Fibroblast of skin of left quadriceps (primary cell): ENCODE data around the gene LIM2.
"Not testable (repeated sequence)": the region's sequence is repeated elsewhere in the genome, so short reads cannot be mapped to it uniquely, and the experiment has no call there.

ENCODE experiments used
- DNase-seq, 2 experiments: peaks; one replicate each; pipeline ENCODE4 v3.0.0-alpha.2; 2013; ENCODE audit warnings: low read depth in 2 of 2

The LIM2 gene, protein sequence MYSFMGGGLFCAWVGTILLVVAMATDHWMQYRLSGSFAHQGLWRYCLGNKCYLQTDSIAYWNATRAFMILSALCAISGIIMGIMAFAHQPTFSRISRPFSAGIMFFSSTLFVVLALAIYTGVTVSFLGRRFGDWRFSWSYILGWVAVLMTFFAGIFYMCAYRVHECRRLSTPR

DNA sequence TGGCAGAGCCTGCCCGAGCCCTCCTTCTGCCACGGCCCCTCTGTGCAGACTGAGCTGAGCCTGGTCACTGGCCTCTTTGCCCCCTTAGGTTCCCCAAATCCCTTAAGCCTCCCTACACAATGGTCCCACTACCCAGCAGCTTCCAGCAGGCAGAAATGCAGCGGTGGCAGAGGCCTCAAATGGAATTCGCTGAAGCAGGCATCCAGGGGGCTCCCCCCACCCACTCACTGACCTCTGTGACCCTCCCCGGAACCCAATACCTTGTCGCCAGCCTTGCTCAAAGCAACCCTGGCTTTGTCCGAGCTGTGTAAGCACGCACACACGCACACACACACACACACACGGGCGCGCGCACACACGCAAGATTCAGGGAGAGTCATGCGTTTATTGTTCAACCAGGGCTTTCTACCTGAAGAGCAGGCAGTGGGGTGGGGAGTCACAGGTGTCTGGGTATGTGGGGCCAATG, at the start of gene LIM2:
TSS of gene LIM2 (minus strand) at position 51 of the 466 bp plus-strand sequence. CDS start 531 bp downstream, outside the sequence.
- DNase-seq, result no peak

DNA sequence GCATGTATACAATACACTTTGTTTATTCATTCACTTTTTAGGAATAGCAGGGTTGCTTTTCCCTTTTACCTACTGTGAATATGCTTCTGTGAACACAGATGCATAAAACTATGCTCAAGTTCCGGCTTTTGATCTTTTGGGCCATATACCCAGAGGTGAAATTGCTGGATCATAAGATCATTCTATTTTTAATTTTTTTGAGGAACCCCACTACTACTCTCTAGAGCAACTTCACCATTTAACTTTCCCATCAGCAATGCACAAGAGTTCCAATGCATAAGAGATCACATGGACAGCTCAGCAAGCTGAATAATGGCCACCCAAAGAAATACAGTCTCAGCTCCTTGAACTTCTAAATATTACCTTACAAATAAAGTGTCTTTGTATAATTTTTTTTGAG, 46.7 kb upstream of the LIM2 start:
- DNase-seq, result no peak

DNA sequence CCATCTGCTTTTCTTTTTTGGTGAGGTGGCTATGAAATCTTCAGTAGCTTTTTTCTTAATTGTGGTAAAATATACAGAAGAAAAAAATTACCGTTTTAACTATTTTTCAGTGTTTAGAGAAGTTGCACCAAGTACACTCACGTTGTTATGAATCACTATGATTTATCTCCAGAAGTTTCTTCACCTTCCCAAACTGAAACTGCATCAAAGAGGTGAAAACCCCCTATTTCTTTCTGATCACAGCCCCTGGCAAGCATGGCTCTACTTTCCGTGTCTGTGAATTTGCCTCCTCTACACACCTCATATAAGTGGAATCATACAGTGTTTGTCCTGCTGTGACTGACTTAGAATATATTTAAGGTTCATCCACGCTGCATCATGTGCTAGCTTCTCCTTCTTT, 45.3 kb upstream of the LIM2 start:
- no peak for DNase-seq

DNA sequence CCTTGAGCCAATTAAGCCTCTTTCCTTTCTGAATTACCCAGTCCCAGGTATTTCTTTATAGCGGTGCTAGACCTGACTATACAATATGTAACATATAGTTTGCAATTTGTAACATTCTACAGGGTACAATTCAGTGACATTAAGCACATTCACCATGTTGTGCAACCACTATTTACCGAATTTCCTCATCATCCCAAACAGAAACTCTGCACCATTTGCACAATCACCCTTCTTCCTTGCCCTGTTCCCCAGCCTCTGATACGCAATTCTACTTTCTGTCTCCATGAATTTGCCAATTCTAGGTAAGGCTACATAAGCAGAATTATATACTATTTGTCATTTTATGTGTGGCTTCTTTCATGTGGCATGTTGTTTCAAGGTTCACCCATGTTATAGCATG, 43.4 kb upstream of the LIM2 start:
- no peak for DNase-seq

DNA sequence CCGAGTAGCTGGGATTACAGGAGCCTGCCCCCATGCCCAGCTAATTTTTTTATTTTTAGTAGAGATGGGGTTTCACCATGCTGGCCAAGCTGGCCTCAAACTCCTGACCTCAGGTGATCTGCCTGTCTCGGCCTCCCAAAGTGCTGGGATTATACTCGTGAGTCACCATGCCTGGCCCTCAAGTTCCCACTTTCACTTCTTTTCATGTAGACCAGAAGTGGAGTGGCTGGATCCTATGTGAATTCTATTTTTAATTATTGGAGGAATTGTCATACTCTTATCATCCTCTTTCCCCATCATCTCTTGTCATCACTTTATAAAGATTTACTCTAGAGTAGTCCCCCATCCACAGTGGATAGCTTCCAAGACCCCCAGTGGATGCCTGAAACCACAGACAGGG, 42.4 kb upstream of the LIM2 start:
- no peak for DNase-seq

DNA sequence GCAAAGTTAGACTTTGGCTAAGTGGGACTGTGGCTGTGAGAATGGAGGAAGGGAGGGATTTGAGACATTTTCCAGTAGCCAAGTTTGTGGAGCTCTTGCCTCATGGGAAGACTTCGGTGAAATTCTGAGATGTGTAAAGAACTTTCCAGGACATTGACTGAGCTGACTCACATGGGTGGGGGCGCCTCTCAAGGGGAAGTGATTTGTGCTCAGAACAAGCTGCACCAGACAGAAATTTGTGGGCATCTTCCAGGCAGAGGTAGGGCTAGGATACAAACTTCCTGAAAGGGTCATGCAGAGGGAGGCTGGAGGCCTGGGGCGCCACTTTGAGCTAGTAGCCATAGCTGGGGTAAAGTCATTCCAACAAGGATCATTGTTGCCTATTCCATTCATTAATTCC, 39.4 kb upstream of the LIM2 start:
- no peak for DNase-seq

DNA sequence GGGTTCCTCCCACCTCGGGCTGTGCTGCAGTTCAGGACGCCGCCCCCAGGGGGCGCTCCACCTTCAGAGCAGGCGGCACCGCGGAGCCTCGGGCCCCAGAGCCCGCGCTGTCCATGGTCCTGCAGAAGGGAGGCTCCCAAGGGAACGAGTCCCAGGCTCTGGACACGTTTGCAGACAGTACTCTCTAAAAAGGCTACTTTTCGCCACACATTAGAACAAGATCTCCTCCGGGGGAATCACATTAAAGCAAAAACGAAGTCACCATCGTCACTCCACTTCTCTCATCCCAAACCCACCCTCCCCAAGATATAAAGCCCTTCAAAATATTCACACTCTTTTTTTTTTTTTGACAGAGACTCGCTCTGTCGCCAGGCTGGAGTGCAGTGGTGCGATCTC, 34.3 kb upstream of the LIM2 start:
- peak; percentile 20 to 29 for DNase-seq

DNA sequence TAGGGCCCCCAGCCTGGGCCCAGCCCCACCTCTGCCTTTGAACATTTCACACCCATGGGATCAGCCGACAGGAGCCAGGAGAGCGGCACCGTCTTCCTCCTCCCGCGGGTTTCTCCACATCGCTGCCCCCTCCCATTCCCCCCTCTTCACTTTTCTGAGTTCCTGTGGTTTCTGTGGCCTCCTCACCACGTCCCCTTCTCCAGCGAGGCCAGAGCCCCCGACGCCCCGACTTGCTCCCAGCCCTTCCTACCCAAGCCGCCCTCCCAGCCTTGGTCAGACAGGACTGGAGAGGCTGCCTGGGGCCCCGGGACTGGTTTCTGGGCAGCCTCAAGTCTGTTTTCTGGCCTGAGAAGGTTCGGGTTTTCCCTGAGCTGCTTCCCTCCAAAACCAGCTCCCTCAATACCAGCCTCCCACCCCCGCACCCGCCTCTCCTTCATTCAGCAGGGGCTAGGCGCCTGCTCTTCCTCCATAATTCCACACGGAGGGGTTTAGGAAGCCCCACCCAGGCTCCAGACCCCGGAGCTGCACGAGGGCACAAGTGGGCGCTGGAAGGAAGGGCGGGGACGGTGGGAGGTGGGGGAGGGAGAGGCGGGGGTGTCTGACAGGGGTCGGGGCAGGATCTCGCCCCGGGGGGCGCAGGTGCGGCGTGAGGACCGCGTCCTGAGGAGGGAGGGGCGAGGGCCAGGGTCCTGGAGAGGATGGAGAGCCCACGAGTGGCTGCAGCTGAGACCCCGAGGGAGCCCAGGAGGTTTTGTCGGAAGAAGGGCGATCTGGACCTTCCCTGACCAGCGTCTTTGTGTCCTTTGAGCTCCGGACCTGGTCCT, 33.7 kb upstream of the LIM2 start:
- no peak for DNase-seq

DNA sequence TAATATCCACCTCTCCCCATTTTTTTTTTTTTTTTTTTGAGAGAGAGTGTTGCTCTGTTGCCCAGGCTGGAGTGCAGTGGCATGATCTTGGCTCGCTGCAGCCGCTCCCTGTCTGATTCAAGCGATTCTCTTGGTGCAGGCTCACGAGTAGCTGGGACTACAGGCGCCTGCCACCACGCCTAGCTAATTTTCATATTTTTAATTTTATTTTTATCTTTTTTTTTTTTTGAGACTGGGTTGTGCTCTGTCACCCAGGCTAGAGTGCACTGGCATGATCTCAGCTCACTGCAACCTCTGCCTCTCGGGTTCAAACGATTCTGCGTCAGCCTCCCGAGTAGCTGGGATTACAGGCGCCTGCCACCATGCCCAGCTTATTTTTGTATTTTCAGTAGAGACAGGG, 32.7 kb upstream of the LIM2 start:
- not testable (repeated sequence) for DNase-seq

DNA sequence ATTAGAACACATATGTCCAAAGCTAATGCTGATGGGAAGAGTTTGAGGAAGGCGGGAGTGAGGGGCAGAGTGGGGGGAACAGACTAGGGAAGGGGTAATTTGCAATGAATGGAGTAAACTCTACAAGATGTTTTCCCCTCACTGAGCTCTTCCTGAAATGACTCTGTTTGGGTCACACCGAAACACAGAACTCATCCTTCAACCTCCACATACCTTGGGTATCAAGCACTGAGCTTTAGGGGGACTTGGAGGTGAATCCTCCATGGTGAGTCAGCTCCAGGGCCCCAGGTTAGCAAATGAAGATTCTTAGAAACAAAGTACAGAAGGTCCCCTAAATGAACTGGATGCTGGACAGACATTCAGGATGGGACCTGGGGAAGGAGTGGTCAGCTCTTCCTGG, 30.9 kb upstream of the LIM2 start:
- no peak for DNase-seq

DNA sequence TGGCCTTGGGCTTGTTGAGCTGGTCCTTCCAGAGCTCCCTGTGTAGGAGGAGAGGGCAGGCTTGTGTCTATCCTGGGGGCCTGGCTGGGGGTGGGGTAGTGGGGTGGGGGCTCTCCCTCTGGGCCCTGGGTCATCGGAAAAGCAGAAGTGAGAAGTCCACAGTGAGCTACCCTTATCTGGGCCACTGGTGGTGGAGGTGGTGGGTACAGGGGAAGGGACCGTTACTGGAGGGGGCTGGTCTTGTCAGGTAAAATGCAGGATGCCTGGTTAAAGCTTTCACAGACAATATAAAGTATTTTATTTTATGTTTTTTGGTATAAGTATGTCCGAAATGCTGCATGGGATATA, 30.0 kb upstream of the LIM2 start:
- DNase-seq, result no peak

DNA sequence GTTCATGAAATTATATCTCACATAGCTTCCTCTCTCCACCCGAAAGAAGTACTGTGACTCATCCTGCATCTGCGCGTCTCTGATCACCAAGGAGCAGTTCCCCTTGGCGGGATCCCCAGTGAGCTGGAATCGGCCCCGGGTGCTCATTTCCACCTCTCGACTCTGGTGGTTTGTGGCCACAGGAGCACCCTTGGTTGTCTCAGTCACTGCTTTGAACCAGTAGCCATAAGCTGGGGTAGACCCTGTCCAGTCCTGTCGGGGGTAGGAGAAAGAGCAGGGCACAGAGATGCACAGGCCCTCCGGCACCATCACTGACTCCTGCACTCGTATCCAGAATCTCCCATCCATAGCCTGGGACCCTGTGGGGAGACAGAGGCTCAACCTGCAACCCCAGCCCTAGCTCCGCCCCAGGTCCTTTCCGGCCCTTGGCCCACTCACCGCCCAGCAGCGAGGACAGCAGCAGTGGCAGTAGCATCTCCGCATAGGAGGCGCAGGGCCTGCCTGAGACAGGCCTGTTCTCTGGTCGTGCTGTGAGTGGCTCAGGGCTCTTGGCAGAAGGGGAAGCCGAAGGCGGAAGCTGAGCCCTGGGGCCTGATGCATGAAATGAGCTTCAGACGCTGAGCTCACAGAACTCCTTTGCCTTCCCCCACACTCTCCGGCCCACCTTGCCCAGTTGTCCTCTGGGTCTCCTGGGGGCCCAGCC, 29.5 kb upstream of the LIM2 start, which contains the start of gene SIGLEC10:
TSS of gene SIGLEC10 (minus strand) at position 536 of the 703 bp plus-strand sequence. CDS start at position 475, 61 bp downstream.
- no peak for DNase-seq

DNA sequence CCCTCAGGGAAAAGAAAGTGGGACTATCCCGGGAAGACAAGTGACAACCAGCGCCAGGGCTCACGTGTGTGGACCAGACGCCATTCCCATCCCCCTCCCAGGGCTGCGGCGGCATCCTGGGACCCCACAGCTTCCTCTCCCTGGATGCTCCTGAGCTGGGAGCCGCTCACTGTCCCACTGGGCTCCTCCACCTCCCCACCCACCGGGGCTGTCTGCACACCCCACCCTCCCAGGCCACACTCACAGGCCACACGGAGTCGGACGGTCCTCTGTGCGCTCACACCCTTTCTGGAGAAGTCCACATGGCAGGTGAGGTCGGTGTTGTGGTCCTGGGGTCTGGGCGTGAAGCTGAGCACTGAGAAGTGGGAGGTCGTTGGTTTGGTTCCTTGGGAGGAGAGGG, 28.6 kb upstream of the LIM2 start:
- DNase-seq, result not testable (repeated sequence)

DNA sequence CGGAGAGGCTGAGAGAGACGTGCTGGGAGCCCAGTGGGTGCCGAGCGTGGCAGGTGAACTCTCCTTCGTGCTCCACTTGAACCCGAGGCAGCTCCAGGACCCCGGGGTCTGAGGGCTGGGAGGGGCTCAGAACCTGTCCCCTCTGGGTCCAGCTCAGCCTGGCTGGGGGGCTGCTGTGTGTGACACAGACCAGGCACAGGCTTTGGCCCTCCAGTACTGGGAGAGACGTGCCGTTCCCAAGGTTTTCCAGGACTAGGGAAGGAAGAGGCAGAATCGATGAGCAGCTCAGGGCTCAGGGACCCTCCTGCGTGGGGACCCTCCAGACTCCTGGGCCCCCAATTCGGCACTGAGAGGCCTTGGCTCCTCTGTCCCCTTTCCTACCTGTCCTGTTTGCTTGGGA, 27.4 kb upstream of the LIM2 start:
- no peak for DNase-seq

DNA sequence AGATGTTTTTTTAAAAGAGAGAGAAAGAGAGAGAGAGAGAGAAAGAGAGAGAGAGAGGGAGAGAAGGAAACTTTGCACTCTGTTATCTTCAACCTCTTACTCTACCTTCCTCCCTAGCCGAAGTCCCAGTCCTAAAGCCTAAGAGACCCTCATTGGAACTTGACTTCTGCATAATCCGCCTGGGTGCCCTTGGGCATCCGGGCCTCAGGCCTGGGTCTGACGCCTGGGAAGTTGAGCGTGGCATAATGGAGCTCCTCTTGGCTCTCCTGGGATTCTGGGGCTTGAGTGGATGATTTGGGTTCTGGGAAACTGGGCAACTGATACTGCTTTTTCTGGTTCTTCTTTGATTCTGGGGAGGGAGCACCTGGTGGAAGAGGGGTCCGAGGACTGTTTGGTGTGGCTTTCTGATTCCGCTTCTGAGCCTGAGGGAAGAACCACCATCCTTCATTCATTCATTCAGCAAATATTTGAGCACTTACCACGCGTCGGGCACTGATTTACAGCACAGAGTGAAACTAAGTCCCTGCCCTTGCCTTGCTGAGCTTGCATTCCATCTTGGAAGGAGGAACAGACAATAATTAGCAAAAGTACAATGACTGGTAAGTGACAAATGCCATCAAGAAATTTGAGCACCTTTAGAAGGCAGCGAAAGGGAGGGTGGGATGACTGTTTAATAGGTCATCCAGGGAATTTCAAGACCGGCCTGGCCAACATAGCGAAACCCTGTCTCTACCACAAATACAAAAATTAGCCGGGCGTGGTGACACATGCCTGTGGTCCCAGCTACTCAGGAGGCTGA, 23.4 kb upstream of the LIM2 start:
- no peak for DNase-seq

DNA sequence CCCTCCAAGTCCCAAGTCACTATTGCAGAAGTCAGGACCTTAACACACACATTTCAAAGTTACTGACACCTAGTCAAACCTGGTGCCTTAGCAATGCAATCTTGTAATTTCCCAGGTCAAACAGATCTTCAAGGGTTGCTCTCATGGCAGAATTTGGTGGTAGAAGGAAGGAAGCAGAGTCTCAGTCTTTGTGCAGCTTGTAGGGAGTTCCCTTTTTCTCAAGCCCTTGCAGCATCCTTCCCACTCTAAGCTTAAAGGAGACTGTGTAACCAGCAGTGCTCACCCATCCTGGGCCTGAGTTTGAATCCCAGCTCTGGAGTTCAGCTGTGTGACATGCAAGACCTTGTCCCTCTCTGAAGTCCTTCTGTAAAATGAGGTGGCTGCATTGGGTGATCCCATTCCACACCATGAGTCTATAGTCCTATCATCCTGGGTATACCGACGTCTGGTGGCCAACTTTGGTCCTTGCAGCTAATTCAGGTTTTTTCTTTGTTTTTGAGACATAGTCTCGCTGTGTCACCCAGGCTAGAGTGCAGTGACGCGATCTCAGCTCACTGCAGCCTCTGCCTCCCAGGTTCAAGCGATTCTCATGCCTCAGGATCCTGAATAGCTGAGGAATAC, 19.8 kb upstream of the LIM2 start:
- no peak for DNase-seq

DNA sequence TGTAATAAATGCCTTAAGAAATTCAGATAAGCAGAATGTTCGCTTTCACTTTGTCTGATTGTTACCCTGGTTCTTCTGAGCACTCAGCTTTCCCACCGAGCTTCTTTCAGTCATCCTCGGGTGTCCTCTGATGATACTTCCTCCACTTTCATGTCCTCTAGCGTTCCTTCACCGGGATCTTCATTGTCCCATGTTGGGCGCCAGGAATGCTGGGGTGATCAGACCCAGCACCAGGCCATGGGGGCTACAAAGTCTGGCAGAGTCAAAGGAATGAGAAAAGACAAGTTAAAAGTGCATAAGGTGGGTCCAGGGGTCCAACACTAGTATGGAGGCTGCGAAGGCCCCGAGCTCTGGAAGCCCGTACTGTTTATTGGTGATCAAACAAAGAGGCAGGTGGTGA, 14.3 kb upstream of the LIM2 start:
- DNase-seq, result no peak

DNA sequence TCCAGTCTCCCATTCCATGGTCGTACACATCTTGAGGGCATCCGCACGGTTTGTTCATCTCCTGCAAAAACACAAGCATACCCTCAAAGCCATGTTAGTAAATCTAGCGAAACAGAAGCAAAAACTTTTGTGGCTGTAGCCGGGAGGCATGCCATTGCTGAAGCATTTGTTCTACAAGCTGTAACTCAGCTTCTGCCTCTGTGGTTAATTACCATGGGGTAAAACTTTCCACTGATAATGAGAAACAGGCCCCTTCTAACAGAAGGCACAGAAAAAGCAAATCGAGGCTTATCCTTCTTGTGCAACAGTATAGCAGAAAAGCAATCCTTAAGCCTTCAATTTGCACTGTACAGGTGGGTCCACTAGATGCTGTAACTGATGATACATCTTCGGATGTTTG, 12.2 kb upstream of the LIM2 start:
- DNase-seq, result not testable (repeated sequence)

DNA sequence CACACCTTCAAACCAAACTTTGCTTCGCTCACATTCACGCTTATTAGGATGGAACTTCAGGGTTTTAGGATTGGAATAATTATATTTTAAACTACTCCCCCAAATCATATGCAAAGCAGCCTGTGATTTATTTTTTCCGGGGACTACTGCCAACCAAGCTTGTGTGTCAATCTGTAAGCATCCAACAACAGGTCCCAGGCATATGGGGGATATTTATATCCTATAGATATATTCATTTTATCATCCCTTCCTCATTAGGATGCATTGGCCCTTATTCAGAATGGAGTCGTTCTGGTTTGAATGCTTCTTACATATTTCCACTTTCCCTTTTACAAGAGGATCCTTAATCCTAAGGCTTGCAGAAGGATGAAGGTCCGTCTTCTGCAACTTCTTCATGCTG, 11.5 kb upstream of the LIM2 start:
- DNase-seq, result no peak

DNA sequence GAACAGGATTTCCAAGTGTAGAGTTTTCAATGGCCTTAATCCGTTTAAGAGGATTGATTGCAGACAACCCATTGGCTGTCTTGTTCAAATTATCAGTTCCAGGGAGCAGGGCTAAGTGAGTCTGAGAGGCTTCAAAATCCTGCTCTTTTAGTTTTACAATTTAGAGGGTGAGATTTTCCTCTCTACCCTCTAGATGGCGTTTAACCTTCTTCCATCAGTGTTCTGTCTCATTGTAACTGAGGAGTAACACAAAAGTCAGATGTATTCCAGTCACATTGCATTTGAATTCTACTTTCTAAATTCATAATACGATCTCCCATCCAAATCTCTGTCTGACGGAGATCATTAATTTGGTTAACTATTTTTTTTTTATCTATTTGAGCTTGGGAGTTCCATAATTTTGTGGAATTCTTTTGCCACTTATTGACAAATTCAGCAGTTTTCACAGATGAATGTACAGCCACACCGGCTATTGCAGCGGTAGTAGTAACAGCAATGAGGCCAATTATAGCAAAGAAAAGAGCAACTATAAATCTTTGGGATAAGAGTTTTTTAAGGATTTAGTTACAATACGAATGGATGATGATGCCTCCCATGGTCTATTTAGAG, 10.4 kb upstream of the LIM2 start:
- DNase-seq, result no peak

DNA sequence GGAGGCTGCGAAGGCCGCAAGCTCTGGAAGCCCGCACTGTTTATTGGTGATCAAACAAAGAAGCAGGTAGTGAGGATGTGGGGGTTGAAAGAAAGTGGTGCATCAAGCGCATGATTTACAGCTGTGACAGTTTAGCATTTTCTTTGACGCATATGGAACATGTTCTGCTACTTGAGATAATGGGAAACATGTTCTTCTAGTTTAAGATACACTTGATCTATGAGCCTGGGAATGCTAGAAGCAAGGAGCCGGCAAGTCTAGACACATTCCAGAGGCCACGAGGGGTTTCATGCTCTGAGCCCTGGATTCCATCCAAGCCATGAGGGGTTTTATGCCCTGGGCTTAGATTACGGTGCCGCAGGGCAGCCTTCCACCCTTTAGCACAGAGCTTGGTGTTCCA, 9.7 kb upstream of the LIM2 start:
- peak; percentile 7 to 12 for DNase-seq
